Loucy (cell line): ENCODE results near the gene PALD1.

Source experiments
- H2AFZ ChIP-seq: fragments of 200-600 bp; sonication (generic); 2 replicates; pipeline ENCODE4 v1.6.0; 2016; ENCODE audit warnings: antibody characterized with exemption, mild to moderate bottlenecking, low read length, moderate library complexity
- H3F3A ChIP-seq: fragments of 200-600 bp; 2 replicates; pipeline ENCODE4 v1.6.0; 2016; ENCODE audit warnings: antibody characterized with exemption, low read depth, mild to moderate bottlenecking
- H3K27me3 ChIP-seq: fragments of 200-600 bp; sonication (generic); 2 replicates; pipeline ENCODE4 v1.6.1; 2014; ENCODE audit warnings: low read length, mild to moderate bottlenecking; ENCODE audit not compliant: insufficient read depth, poor library complexity, severe bottlenecking
- H3K36me3 ChIP-seq: fragments of 200-600 bp; sonication (generic); 2 replicates; pipeline ENCODE4 v1.6.1; 2016; ENCODE audit warnings: low read length; ENCODE audit not compliant: insufficient read depth
- H3K4me1 ChIP-seq: fragments of 200-600 bp; sonication (generic); 2 replicates; pipeline ENCODE4 v1.5.1; 2014; ENCODE audit warnings: low read length, mild to moderate bottlenecking; ENCODE audit not compliant: insufficient read depth, poor library complexity, severe bottlenecking
- H3K4me2 ChIP-seq: fragments of 200-600 bp; sonication (generic); 2 replicates; pipeline ENCODE4 v1.6.0; 2014; ENCODE audit warnings: antibody characterized with exemption, low read length, low read depth, mild to moderate bottlenecking; ENCODE audit not compliant: poor library complexity, severe bottlenecking
- H3K4me3 ChIP-seq: fragments of 200-600 bp; sonication (generic); 2 replicates; pipeline ENCODE4 v1.5.1; 2014; ENCODE audit warnings: low read length, mild to moderate bottlenecking, mixed read lengths; ENCODE audit not compliant: poor library complexity, severe bottlenecking
- H3K79me2 ChIP-seq: fragments of 200-600 bp; sonication (generic); 2 replicates; pipeline ENCODE4 v1.6.1; 2014; ENCODE audit warnings: low read length; ENCODE audit not compliant: insufficient read depth
- H3K9ac ChIP-seq: fragments of 200-600 bp; sonication (generic); 2 replicates; pipeline ENCODE4 v1.6.0; 2014; ENCODE audit warnings: mild to moderate bottlenecking, low read depth, low read length, moderate library complexity; ENCODE audit not compliant: poor library complexity, severe bottlenecking
- H3K9me2 ChIP-seq: fragments of 200-600 bp; sonication (generic); replicated peaks from 2 replicates; pipeline ENCODE4 v1.6.1; 2016; ENCODE audit warnings: low read depth, low read length, mixed read lengths
- H3K9me3 ChIP-seq: fragments of 200-600 bp; sonication (generic); 2 replicates; pipeline ENCODE4 v1.6.1; 2014; ENCODE audit warnings: mild to moderate bottlenecking, antibody characterized with exemption, low read length, low read depth; ENCODE audit not compliant: insufficient read depth
- H4K20me1 ChIP-seq: fragments of 200-600 bp; sonication (generic); 2 replicates; pipeline ENCODE4 v1.6.0; 2014; ENCODE audit warnings: antibody characterized with exemption, low read length, mild to moderate bottlenecking; ENCODE audit not compliant: insufficient read depth, poor library complexity, severe bottlenecking
- CTCF ChIP-seq: fragments of 200-600 bp; sonication (generic); conservative IDR thresholded peaks from 2 replicates; pipeline ENCODE4 v1.5.1; 2014; ENCODE audit warnings: mild to moderate bottlenecking, antibody characterized with exemption, low read length
- EZH2phosphoT487 ChIP-seq: fragments of 200-600 bp; IDR thresholded peaks from 2 replicates; pipeline ENCODE4 v1.6.1; 2018; ENCODE audit warnings: antibody characterized with exemption, mild to moderate bottlenecking, moderate library complexity, borderline replicate concordance

PALD1 gene

GRCh38 chr10:70456164-70456563 is 22.4 kb upstream of the PALD1 start:
- no peak for TF ChIP-seq EZH2phosphoT487
- TF ChIP-seq CTCF = no peak
- no peaks in the 10 kb centered on the region for H3K27me3 ChIP-seq
- no peaks in the 10 kb centered on the region for H4K20me1 ChIP-seq
- no peaks in the 10 kb centered on the region for H3K36me3 ChIP-seq
- H3F3A ChIP-seq = no peaks in the 10 kb centered on the region
- H3K9me3 ChIP-seq = no peaks in the 10 kb centered on the region
- H3K79me2 ChIP-seq = no peaks in the 10 kb centered on the region
- H3K9me2 ChIP-seq = no peaks in the 10 kb centered on the region
- no peaks in the 10 kb centered on the region for H3K4me1 ChIP-seq
- H2AFZ ChIP-seq = no peak overlapping the region
- H3K4me2 ChIP-seq = no peak overlapping the region
- H3K9ac ChIP-seq = no peak overlapping the region
- no peak overlapping the region for H3K4me3 ChIP-seq

GRCh38 chr10:70457759-70458305 is 20.7 kb upstream of the PALD1 start:
- Histone ChIP-seq H2AFZ (no peak overlapping the region), H4K20me1 (no peaks in the 10 kb centered on the region), H3K36me3 (no peaks in the 10 kb centered on the region), H3K4me3 (no peak overlapping the region), H3K79me2 (no peaks in the 10 kb centered on the region), H3K9ac (no peak overlapping the region), H3K4me1 (no peaks in the 10 kb centered on the region), H3K9me2 (no peaks in the 10 kb centered on the region), H3F3A (no peaks in the 10 kb centered on the region), H3K27me3 (no peaks in the 10 kb centered on the region), H3K9me3 (no peaks in the 10 kb centered on the region), H3K4me2 (no peak overlapping the region)
- TF ChIP-seq CTCF = no peak
- no peak for TF ChIP-seq EZH2phosphoT487

GRCh38 chr10:70458329-70459060 is 20.1 kb upstream of the PALD1 start:
- H2AFZ ChIP-seq = no peak overlapping the region
- no peaks in the 10 kb centered on the region for H3K79me2 ChIP-seq
- no peak overlapping the region for H3K4me3 ChIP-seq
- H3K4me1 ChIP-seq = no peaks in the 10 kb centered on the region
- H3K9me2 ChIP-seq = no peaks in the 10 kb centered on the region
- H3K4me2 ChIP-seq = no peak overlapping the region
- H3F3A ChIP-seq = no peaks in the 10 kb centered on the region
- H3K27me3 ChIP-seq = no peaks in the 10 kb centered on the region
- no peak overlapping the region for H3K9ac ChIP-seq
- no peaks in the 10 kb centered on the region for H3K36me3 ChIP-seq
- H4K20me1 ChIP-seq = no peaks in the 10 kb centered on the region
- no peaks in the 10 kb centered on the region for H3K9me3 ChIP-seq
- no peak for TF ChIP-seq EZH2phosphoT487
- no peak for TF ChIP-seq CTCF
